GM10847 (cell line): ENCODE results near the gene LEMD2.

Source experiments
- POLR2A ChIP-seq: IDR thresholded peaks from 2 replicates; pipeline ENCODE4 v1.6.1; 2011; ENCODE audit not compliant: insufficient read length; ENCODE audit errors: extremely low read depth

LEMD2 gene

DNA sequence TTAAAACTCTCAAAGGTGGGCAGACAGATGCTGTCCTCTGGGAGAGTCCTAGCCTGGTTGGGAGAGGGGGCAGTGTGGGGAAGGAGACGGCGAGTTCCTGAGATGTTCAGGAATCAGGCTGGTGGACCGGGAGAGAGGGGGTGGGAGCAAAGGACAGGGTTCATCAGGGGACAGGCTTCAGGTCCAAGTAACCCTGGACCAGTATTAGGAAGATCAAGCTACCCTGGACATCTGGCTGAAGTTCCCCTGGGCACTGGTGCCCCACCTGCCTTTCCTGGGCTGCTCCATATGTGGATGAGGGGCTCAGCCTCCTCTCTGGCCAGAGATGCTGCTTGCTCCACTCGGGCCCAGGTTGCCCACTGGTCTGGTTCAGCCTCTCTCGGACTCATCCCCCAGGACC, 41.1 kb downstream of the LEMD2 start:
- TF ChIP-seq POLR2A = no peak

DNA sequence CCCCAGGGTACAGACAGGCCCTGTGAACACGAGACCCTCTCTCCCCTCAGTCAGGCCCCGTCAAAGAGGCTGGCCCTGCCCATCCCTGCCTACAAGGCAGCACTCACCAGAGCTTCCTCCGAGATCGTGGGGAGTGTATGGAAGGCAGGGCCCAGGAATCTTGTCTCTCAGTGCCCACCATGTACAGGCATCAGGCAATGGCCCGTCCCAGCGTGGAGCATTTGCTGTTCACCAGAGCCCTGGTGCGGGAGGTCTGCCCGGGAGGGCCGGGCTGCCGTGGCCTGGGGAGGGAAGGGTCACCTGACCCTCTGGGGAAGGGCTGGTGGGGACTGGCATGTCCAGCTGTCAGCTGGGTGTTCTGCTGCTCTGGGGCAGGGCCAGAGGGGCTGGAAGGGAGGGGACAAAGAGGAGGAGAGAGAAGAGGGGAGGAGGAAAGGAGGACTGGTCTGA, 42.3 kb downstream of the LEMD2 start, which contains the start of gene IP6K3:
Gene IP6K3, minus strand, starts transcription at position 255 of the 450 bp plus-strand sequence. CDS start 11,429 bp downstream, outside the sequence.
- TF ChIP-seq POLR2A = no peak

DNA sequence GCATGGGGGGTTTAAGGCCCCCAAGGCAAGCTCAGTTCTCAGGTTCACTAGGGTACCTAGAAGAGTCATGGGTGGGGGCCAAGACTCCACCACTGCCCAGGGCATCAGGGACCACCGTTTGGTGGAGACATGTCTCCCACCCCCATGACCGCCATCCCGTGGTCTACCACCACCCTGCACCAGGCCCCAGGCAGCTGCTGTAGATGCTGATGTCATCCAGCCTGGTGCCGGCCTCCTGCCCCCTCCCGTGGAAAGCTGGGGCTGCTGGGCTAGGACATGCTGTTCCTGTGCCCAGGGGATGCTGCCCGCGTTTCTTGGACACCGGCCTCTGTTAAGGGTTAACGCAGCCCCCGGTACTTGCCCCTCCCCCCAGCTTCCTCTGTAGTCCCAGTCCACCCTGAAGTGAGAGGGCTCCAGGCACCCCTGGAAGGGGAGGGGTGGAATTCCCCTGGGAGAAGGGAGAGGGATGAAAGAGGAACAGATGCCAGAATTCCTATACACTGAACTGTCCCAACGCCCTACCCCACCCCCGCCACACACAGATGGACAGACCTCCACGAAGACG, 42.8 kb downstream of the LEMD2 start:
- TF ChIP-seq POLR2A = no peak

DNA sequence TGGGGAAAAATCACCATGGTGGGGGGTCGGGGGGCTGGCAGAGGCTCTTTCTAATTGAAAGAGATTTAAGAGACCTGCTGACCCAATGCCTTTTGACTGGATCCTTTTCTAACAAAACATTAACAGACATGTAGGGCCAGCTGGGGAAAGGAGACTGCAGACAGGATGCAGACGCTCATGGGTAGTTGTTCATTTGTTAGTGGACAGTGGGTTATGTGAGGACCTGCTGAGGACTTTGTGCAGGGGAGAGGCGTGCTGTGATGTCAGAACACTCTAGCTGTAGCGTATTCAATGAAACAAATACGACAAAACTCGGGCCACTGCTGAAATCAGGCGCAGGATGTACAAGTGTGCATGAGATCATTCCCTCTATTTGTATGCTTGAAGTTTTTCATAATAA, 43.4 kb downstream of the LEMD2 start:
- TF ChIP-seq POLR2A = no peak

DNA sequence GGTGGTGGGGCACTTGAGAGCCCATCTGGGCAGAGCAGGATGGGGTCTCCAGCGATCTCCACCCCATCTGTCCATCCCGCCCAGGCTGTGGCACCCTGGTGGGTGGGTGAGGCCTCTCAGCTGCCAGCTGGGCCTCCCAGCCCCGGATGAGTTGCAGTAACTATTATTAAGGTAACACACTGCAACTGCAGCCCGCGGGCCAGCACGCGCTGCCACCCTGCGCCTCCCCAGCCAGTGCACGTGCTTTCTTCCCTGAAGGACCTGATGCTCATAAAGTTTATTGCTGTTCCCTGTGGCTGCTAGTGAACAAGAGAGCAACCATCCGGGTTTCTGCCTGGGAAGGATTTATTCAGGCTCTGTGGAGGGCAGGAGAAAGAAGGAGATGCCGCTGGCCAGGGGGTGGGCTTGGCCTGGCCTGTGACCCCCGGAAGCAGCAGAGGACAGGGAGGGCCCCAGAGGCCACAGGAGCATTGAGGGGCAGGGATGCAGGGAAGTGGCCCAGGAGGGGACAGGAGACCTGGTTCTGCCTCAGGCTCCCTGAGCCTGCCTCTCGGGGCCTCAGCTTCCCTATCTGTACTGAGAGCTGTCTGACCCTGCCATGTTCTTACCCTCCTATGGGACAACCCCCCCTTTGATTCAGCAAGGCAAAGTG, 43.9 kb downstream of the LEMD2 start:
- no peak for TF ChIP-seq POLR2A

DNA sequence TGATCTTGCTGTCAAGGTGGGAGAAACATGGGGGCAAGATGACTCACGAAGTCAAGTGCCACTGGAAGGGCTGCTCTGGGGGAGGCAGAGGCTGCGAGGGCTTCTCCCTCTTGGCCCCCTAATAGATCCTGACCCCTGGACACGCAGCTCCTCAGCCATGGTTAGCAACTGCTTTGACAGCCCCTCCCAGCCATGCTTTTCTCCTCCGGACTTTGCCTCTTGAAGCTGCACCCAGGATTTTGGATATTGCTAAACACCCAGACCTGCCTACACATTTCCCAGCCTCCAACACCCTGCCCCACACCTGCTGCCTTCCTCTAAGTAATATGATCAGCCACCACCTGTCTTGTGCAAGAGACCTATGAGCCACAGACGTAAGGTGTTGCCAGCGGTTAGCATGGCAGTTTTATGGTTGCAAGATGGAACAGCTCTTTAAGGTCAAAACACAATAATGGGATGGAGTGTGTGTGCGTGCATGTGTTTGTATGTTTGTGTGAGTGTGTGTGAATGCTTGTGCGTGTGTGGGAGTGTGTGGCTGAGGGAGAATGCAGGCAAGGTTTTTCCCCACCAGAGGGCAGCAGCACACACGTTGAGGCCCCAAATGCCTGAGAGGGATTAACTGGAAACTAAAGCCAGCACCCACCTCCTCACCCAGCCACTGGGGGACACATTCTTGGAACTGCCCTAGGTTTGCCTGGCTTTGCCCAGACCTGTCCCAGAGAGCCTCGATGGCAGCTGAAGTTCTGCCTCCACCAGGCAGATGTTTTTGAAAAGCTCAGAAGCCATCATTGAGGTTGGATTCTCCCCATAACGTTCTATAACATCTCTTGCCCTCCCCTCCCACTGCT, 44.7 kb downstream of the LEMD2 start:
- no peak for TF ChIP-seq POLR2A

DNA sequence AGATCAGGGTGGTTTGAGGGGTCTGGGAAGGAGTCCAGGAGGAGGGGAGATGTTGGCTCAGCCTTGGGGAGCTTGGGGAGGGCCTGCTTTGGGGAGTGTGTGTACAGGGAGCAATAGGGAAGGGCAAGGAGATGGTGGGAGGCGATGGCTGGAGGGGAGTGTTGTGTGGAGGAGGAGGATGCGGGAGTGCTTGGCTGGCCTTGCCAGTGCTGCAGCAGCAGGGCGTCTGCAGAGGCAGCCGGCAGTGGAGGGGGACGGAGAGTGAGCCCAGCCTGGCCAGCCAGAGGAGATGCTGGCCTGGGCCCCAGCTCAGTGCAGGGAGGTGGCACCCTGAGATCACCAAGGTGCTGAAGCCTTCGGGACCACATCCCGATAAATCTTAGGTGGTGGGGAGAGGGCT, 46.1 kb downstream of the LEMD2 start:
- TF ChIP-seq POLR2A = no peak

DNA sequence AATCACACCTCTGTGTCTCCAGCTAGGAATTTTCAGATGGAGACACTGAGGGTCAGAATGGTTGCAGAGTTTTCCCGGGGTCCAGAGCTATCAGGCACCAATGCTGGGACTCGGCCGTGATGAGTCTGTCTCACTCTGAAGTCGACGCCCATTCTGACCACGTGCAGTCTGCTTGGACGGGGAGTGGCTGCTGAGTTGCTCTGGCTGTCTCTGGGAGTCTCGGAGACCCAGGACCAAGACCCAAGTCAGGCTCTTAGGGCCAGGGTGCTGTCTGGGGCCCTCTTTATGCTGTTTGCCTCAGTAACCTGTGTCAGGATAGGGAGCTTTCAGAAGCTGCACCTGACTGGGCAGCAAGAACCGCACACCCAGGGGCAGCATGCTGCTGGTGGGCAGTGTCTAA, 46.8 kb downstream of the LEMD2 start:
- TF ChIP-seq POLR2A = no peak

DNA sequence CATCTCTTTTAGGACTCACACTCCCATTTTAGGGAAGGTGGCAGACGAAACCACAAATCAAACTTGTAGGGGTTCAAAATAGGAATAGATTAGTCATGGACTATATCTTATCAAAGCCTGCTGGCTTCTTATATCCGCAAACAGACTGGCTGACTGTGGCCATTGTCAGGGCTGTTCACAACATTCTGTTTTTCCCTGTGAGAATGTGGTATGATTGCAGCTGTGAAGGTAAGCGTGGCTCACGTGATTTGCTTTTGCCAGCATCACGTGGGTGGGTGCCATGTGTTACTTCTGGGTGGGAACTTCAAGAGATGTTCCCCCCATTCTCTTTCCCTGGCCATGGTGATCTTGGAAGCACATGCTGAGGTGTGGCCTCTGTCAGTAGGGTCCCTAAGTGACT, 48.1 kb downstream of the LEMD2 start:
- TF ChIP-seq POLR2A = no peak

DNA sequence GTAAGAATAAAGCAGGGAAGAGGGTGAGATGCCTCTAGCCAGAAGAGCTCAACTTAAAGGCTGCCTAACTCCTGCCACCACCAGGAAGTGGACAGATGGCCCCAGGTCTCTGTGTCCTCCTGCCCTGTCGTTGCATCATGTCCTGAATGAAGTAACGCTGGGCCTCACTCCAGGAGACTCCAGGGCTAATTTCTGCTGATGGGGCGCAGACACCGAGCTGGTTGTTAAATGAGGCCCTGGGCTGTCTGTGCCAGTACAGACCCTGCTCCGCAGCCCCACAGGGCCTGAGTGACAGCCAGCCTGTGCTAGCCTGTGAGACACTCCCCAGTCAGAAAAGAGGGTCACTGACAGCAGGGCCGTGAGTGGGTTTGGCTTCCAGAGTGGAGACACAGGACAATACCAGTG, 48.7 kb downstream of the LEMD2 start:
- no peak for TF ChIP-seq POLR2A

DNA sequence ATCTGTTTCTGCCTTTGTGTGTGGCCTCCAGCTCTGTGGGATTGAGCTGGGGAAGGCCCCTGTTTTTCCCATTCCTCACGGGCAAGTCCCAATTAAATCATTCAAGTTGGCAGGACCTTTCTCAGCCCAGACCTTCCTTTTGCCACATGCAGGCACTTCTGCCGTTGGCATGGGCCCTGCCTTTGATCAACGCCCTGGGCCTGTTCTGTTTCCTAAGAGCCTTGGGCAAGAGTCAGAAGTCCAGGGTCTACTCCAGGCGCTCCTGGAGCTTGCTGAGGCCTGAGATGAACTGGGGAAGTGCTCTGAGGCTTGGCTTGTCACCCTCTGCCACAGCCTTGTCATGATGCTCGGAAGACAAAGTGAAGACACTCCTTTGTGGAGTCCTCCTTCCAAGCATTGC, 49.4 kb downstream of the LEMD2 start:
- TF ChIP-seq POLR2A = no peak

DNA sequence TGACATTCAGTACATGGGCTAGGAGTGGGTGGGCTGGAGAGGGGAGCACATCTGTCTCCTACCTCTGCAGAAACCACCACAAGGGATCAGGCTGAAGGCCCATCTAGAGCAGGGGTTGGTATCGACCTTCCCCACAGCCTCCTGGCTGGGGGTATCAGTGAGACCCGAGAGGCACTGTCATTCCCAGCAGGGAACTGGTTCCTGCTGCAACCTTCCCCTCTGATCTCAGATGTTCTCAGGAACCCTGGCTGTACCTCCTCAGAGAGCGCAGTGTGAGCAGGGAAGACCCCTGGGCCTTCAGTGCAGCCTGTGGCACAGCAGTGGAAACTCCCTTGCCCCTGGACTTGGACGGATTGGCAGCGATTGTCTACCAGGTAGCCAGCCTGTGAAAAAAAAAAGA, 50.1 kb downstream of the LEMD2 start:
- no peak for TF ChIP-seq POLR2A

DNA sequence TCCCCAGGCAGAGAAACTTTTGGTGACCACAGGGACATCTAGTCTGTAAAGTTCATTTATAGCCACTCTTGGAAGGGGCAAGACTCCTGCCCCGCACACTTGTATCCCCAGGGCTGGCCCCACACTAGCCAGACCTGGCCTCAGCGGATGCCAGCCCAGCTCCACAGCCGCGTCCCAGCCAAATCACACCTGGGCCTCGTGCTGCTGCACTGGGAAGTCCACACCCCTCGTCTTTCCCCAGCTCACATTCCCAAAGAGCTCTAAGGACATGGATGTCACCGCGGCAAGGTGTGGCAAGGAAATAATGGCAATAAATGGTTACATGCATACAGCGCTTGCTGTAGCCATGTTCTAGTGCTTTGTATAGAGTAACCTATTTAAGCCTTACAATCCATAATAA, 50.8 kb downstream of the LEMD2 start:
- no peak for TF ChIP-seq POLR2A

DNA sequence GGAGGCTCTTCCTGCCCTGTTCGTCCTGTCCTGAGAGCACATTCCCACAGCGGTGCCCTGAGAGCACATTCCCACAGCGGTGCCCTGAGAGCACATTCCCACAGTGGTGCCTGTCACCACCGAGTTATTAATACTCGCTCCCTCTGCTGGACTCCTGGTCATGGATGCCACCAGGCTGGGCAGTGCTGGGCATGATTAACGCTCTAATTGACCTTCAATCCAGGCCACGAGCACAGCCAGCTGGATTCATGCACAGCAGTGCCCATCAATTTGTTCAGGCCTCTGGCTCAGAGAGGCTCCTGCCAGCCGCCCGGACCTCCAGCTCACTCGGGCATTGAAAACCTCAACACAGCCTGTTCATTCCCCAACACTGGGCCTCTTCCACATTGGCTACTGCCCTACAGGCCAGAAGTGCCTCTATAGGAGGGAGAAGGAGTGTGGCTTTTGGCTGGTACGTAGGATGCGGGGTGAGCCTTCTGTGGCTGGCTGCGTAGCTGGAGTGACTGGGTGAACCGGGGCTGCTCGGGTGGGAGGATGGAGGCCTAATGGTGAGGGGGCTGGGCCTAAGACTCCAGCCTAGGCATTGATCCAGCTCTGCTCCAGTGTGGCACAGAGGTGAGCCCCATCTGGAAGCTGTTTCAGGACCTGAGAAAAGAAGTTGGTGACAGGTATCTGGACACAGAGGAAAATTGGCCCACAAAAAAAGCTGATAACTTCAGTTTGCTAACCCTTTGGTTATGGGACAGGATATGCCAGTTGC, 51.5 kb downstream of the LEMD2 start:
- no peak for TF ChIP-seq POLR2A

DNA sequence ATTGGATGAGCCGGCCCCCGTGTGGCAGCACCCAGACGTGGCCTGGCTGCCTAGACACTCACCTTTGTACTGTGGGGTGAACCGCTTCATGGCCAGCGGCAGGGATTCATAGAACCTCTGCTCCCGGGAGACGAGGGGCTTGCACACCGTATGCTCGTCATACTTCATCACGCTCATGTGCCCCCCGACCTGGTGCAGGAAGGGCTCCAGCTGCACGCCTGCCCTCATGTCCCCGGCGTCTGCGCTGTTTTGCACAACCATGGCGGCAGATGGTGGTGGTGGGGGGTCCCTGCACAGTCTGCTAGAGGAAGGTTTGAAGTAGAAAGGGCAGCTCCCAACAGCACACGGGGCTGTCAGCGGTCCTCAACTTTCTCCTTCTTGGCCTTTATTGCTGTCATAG, 53.7 kb downstream of the LEMD2 start:
- TF ChIP-seq POLR2A = no peak

DNA sequence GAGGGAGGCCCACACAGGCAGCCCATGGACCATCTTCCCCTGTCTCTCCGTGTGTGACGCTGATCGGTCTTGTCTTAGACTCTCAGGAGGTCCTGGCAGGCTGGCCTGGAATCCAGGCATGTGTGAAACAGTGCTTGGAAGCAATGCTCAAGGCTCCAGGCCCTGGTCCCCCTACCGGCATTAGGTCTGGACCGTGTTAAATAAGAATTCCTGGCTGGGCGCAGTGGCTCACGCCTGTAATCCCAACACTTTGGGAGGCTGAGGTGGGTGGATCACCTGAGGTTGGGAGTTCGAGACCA, 55.3 kb downstream of the LEMD2 start:
- TF ChIP-seq POLR2A = no peak
